ENCODE results near the gene PAX7.

GRCh38 chr1:18787825-18788385, 157.3 kb downstream of the PAX7 start:
- TF ChIP-seq EZH2phosphoT487 (IDR thresholded peaks at IDR 0.05; ENCODE audit: unreplicated experiment), result no peak
- no peak for TF ChIP-seq CTCF (conservative IDR thresholded peaks at IDR 0.05; ENCODE audit: low read depth in 2 of 2)
- no peak for TF ChIP-seq EZH2 (IDR thresholded peaks at IDR 0.05; ENCODE audit: low read depth, unreplicated experiment)
- TF ChIP-seq POLR2AphosphoS5 (IDR thresholded peaks at IDR 0.05; ENCODE audit: low read depth), result no peak
- no peak for TF ChIP-seq CREB1 (CRISPR knock-in tag; IDR thresholded peaks at IDR 0.05; ENCODE audit: low read depth)
- no peak for TF ChIP-seq JUNB (IDR thresholded peaks at IDR 0.05; ENCODE audit: unreplicated experiment)
- TF ChIP-seq ETS1 (IDR thresholded peaks at IDR 0.05), result no peak
- TF ChIP-seq ZNF114 (CRISPR knock-in tag; IDR thresholded peaks at IDR 0.05), result no peak
- no peak for TF ChIP-seq REST (IDR thresholded peaks at IDR 0.05; ENCODE audit: unreplicated experiment)
- no peak for TF ChIP-seq STAT1 (IDR thresholded peaks at IDR 0.05; ENCODE audit: unreplicated experiment)
